Astrocyte of the spinal cord (primary cell): Measurements from ENCODE around the gene PDE8A.
A peak's percentile ranks its signal among the peaks of the same experiment; 100 is the strongest.

Experiments used
- DNase-seq: peaks from one replicate; pipeline ENCODE4 v3.0.0; 2011; ENCODE audit warnings: low read depth, low spot score
- H3K4me3 ChIP-seq: 2 replicates; pipeline ENCODE4 v1.5.1; 2011; ENCODE audit warnings: low read depth, mild to moderate bottlenecking, low read length, moderate library complexity
- CTCF ChIP-seq: IDR thresholded peaks from 2 replicates; pipeline ENCODE4 v1.5.1; 2012; ENCODE audit warnings: low read depth, mild to moderate bottlenecking, low read length, inconsistent platforms
- in situ Hi-C: cut with HindIII; loops from 2 replicates; pipeline ENCODE4 v1.10.0; 2017; ENCODE audit warnings: low sequenced_read_pairs

The PDE8A gene

DNA sequence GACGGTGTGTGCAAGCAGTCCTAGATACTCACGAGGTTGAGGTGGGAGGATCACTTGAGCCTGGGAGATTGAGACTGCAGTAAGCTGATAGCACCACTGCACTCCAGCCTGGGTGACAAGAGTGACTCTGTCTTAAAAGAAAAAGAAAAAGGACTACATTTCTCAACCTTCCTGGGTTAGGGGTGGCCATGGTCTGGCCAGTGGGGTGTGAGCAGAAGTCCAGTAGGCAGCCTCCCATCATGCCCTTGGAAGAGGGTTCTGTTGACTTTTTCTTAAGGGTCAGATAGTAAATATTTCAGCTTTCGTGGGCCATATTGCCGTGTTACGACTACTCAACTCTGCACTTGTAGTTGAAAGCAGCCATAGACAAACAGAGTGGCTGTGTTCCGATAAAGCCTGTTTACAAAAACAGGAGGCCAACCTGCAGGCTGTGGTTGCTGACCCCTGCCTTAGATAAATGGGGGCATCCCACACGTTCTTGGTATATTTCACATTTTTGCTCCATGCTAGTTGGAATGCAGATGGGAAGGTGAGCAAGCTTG, 31.0 kb upstream of the PDE8A start:
- no peak overlapping the region for H3K4me3 ChIP-seq
- no peak for TF ChIP-seq CTCF
- in situ Hi-C loops: no loop called here
- DNase-seq: no peak

DNA sequence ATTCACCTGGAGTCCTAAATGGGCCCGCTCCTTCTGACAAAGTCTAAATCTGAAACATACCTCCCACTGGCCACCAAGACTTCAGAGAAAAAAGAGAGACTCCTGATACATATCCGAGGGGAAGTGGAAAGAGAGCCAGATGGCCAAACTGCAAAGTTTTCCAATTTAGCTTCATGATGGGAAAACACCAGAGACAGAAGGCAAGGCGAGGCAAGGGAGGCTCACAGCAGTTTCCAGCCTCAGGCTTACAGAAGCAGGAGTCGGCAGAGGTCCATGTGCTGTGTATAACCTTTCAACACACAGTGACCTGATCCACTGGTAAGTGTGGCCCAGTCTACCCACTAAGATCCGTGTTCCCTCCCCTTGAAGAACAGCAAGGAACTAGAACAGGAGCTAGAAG, 29.9 kb upstream of the PDE8A start:
- TF ChIP-seq CTCF: no peak
- no peak overlapping the region for H3K4me3 ChIP-seq
- in situ Hi-C loops: no loop called here
- DNase-seq: no peak

GRCh38 chr15:84953136-84953535, 28.5 kb upstream of the PDE8A start:
- in situ Hi-C loops: no loop called here
- no peak for TF ChIP-seq CTCF
- no peak for DNase-seq
- no peak overlapping the region for H3K4me3 ChIP-seq

DNA sequence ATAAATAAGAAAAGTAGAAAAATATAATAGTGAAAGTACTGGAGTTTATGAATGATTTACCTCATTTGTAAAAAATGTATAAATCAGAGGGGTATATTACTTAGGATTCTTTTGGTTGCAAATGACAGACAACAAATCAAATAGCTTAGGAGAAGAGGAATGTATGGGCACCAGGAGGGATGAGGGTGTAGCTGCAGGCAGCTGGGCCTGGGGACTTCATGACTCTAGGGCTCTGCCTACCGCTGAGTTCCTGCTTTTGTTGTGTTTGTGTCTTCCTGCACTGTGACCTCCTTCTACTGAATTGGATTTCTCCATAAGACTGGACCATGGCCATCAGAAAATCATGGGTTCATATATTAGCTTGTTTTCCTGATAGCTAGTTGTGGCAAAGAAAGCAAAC, 27.9 kb upstream of the PDE8A start:
- no peak for DNase-seq
- no peak for TF ChIP-seq CTCF
- in situ Hi-C loops: no loop called here
- no peak overlapping the region for H3K4me3 ChIP-seq

DNA sequence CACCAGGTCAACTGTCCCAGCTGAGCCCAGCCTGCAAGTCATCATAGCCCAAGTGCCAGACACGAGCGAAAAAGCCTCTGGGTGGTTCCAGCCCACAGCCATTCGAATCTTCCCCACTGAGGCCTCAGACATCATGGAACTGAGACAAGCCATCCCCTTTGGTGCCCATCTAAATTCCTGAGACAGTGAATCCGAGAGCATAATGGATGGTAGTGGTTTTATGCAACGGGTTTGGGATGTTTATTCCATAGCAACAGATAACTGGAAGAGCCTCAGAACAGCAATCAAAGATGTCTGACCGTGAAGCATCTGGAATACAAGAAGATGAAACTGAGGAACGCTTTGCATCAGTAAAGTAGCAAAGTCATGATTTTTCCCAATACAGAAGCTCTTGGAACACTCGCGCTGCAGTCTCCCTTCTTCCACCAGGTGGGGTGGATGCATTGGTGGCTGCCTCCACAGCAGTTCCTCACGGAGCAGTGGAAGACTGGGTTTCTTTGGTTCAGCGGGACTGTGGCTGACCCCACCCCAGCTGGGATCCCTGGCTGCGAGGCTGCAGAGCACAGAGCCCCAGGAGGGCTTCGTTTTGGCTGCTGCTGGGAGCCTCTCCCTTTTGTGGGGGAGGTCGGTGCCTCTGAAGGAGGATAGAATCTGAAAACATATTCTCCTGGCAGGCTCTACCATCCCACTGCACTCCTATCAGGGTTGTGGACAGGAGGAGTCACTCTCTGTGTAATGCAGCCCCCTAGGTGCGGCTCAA, 26.4 kb upstream of the PDE8A start:
- peak; percentile 80 for DNase-seq
- TF ChIP-seq CTCF: peak; percentile 95
- in situ Hi-C loops: no loop called here
- peak overlapping the region; percentile 12 for H3K4me3 ChIP-seq

DNA sequence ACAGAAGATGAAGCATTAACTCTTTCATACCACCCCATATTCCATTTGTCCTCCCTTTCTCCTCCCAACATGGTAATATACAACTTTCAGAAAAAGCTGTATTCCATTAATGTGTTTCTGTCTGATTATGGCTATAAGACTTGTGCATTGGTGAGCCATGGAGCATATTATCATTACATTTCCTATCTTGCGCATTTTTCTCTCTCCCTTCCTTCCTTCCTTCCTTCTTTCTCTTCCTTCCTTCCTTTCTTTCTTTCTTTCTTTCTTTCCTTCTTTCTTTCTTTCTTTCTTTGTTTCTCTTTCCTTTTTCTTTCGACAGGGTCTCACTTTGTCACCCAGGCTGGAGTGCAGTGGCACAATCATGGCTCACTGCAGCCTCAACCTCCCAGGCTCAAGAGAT, 25.5 kb upstream of the PDE8A start:
- DNase-seq: no peak
- no peak overlapping the region for H3K4me3 ChIP-seq
- TF ChIP-seq CTCF: no peak
- in situ Hi-C loops: no loop called here
